Nephron progenitor cell (in vitro differentiated cells): Measurements from ENCODE around the gene GPALPP1.
"Not testable (repeated sequence)": the region's sequence is repeated elsewhere in the genome, so short reads cannot be mapped to it uniquely, and the experiment has no call there.

Experiments
- DNase-seq: peaks from one replicate; pipeline ENCODE4 v3.0.0; 2021
- H3K27ac Mint-ChIP-seq: 2 replicates; pipeline ENCODE4 v1.8.0; 2021; ENCODE audit warnings: mild to moderate bottlenecking, moderate library complexity, mixed read lengths
- H3K27me3 Mint-ChIP-seq: 2 replicates; pipeline ENCODE4 v1.8.0; 2021; ENCODE audit warnings: mild to moderate bottlenecking, low read depth, mixed read lengths; ENCODE audit not compliant: poor library complexity
- H3K36me3 Mint-ChIP-seq: 2 replicates; pipeline ENCODE4 v1.8.0; 2021; ENCODE audit warnings: low read depth, mixed read lengths
- H3K4me1 Mint-ChIP-seq: 2 replicates; pipeline ENCODE4 v1.8.0; 2021; ENCODE audit warnings: mixed read lengths
- H3K4me3 Mint-ChIP-seq: 2 replicates; pipeline ENCODE4 v1.8.0; 2021; ENCODE audit warnings: mild to moderate bottlenecking, moderate library complexity, mixed read lengths
- H3K9me3 Mint-ChIP-seq: 2 replicates; pipeline ENCODE4 v1.8.0; 2021; ENCODE audit warnings: mild to moderate bottlenecking, moderate library complexity, mixed read lengths
- TF ChIP-seq, protein P1 (sequence below): fragments of 200-600 bp; sonication (generic); IDR thresholded peaks from 2 replicates; pipeline ENCODE4 v1.5.0; 2021; ENCODE audit warnings: antibody characterized with exemption

The GPALPP1 gene, protein sequence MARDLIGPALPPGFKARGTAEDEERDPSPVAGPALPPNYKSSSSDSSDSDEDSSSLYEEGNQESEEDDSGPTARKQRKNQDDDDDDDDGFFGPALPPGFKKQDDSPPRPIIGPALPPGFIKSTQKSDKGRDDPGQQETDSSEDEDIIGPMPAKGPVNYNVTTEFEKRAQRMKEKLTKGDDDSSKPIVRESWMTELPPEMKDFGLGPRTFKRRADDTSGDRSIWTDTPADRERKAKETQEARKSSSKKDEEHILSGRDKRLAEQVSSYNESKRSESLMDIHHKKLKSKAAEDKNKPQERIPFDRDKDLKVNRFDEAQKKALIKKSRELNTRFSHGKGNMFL

DNA sequence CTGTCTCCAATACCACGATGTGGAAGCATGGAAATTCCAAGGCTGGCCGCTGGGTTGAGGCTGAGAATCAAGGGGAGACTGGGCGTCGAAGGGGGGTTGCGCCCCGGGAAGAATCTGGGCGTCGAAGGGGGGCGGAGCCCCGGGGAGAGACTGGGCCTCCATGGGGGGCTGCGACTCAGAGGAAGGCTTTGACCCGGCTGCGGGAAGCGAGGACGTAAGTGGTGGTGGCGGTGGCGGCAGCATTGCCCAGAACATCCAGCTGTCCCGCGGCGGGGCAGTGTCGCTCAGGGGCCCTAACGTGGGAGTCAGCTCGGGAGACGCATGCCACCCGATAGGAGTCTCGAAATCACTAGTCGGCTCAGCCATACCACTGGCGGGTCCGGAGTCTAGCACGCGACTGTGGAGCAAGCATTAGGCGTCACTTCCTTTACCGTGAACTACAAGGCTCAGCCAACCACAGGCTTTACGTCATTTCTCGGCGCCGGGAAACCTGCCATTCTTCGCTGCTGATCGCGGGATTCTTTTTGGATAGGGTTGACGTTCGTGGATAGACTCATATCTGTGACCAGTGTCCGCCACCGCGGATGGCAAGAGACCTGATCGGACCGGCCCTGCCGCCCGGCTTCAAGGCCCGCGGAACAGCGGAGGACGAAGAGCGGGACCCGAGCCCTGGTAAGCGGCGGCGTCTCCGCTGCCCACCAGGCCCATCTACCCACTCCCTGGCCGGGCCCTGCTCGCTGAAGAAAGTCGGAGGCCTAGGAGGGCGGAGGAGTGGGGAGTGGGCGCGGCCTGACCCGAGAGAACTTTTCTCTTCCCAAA, at the start of gene GPALPP1, which contains the start of gene NUFIP1:
Gene GPALPP1, plus strand, starts transcription at position 468 of the 819 bp plus-strand sequence. Its CDS starts 117 bp downstream, at position 585.
Gene NUFIP1, minus strand, starts transcription at position 401 of the 819 bp plus-strand sequence. Its CDS starts 35 bp downstream, at position 366.
- Mint-ChIP-seq H3K27ac (peak within 1 kb of the TSS; percentile 100), H3K4me1 (peaks cover 44% of the 10 kb centered on the region), H3K9me3 (no peaks in the 10 kb centered on the region), H3K36me3 (peaks cover 38% of the 10 kb centered on the region), H3K27me3 (no peaks in the 10 kb centered on the region), H3K4me3 (peak within 1 kb of the TSS; percentile 93)
- DNase-seq, result peak; percentile 89
- TF ChIP-seq, protein P1, sequence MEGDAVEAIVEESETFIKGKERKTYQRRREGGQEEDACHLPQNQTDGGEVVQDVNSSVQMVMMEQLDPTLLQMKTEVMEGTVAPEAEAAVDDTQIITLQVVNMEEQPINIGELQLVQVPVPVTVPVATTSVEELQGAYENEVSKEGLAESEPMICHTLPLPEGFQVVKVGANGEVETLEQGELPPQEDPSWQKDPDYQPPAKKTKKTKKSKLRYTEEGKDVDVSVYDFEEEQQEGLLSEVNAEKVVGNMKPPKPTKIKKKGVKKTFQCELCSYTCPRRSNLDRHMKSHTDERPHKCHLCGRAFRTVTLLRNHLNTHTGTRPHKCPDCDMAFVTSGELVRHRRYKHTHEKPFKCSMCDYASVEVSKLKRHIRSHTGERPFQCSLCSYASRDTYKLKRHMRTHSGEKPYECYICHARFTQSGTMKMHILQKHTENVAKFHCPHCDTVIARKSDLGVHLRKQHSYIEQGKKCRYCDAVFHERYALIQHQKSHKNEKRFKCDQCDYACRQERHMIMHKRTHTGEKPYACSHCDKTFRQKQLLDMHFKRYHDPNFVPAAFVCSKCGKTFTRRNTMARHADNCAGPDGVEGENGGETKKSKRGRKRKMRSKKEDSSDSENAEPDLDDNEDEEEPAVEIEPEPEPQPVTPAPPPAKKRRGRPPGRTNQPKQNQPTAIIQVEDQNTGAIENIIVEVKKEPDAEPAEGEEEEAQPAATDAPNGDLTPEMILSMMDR, result no peak

DNA sequence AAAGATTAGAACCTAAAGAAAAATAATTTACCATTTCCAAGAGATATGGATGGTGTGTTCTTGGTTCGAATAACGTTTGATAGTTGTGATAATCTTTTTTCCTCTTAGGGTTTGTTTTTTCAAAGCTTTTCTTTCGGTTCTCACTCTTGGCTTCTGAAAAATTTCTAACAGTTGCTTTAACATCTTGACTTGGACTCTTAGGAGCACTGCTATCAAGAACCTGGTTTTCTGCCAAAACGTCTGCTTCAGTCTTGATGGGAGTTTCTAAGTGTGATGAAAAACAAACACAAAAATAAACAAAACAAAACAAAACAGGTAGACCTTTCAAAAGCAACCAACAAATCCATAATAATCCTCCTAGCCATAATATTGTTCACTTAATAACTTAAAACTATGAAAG, 45.9 kb upstream of the GPALPP1 start:
- H3K4me3 Mint-ChIP-seq, H3K4me1 Mint-ChIP-seq, DNase-seq, H3K9me3 Mint-ChIP-seq, H3K27ac Mint-ChIP-seq, H3K27me3 Mint-ChIP-seq: not testable (repeated sequence)
- H3K36me3 Mint-ChIP-seq, result peaks cover 48% of the 10 kb centered on the region

DNA sequence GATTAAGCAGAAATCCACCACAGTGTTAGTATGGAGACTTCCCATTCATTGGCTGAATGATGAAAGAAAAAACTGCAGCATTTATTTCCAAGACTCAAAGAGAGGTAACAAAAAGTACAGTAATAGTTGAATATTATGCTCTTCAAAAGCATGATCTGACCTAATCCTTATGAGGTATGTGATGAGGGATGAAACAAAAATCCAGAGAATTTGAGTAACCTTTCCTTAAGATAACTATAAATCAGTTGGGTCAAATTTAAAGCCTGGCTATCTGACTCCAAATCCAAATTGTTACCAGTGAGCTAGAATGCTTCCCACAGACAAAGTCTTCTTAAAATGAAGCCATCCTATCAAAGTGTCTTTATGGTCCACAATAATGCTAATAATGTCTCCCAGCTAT, 38.2 kb upstream of the GPALPP1 start:
- DNase-seq, result no peak
- H3K4me3 Mint-ChIP-seq, result no peak overlapping the region
- H3K27me3 Mint-ChIP-seq, result no peaks in the 10 kb centered on the region
- no peaks in the 10 kb centered on the region for H3K9me3 Mint-ChIP-seq
- H3K27ac Mint-ChIP-seq, result no peak overlapping the region
- TF ChIP-seq, protein P1, result no peak
- H3K36me3 Mint-ChIP-seq, result peaks cover 45% of the 10 kb centered on the region
- H3K4me1 Mint-ChIP-seq, result no peaks in the 10 kb centered on the region

DNA sequence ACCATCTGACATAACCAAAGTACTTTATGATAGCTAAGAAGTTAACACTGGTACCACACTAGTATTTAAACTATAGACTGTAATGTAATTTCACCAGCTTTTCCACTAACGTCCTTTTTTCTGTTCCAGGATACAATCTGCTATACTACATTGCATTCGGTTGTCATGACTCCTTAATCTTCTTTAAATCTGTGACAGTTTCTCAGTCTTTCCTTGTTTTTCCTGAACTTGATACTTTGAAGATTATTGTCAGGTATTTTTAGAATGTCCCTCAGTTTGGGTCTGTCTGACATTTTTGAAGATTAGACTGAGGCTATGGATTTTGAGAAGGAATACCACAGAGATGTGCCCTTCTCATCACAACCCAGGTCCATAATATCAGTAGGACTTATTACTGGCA, 36.7 kb upstream of the GPALPP1 start:
- Mint-ChIP-seq H3K27ac (no peak overlapping the region), H3K9me3 (no peaks in the 10 kb centered on the region), H3K27me3 (no peaks in the 10 kb centered on the region), H3K36me3 (peaks cover 41% of the 10 kb centered on the region), H3K4me3 (no peak overlapping the region), H3K4me1 (no peaks in the 10 kb centered on the region)
- no peak for DNase-seq
- TF ChIP-seq, protein P1, result no peak

DNA sequence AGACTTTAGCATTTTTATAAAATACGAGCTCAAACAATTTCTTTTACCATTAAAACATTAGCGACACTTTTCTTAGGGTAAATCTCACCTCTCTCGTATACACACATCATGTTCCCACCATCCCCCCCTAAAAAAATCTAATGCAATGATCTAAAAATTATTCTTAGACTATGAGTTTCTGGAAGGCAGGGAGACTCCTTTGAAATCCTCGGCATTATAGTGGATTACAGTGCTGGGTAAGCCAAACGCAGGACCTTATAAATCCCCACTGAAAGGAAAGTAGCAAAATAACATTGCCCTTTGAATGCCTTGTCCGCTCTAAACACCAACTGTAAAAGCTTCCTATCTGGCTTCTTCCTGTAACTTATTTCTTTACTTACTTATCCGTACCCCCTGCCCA, 35.1 kb upstream of the GPALPP1 start:
- Mint-ChIP-seq H3K4me3 (no peak overlapping the region), H3K27ac (no peak overlapping the region), H3K4me1 (no peaks in the 10 kb centered on the region), H3K36me3 (peaks cover 39% of the 10 kb centered on the region), H3K9me3 (no peaks in the 10 kb centered on the region), H3K27me3 (no peaks in the 10 kb centered on the region)
- TF ChIP-seq, protein P1, result no peak
- DNase-seq, result no peak

DNA sequence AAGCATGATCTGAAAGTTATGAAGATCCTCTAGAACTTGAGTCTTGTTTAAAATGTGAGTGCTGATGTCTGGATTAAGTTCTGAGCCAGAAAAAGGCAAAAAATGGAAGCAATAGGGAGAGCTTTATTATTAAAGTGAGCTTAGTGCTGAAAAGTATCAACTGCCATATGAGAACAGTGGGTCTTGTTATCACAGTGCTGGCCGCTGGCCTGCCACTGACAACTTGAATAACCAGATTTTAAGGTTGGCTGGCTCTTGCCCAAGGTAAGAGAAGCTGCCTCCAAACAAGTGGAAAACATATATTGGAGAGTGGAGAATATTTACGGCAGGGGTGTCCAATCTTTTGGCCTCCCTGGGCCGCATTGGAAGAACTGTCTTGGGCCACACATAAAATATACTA, 33.9 kb upstream of the GPALPP1 start:
- H3K4me1 Mint-ChIP-seq, result no peaks in the 10 kb centered on the region
- peaks cover 39% of the 10 kb centered on the region for H3K36me3 Mint-ChIP-seq
- no peaks in the 10 kb centered on the region for H3K27me3 Mint-ChIP-seq
- no peaks in the 10 kb centered on the region for H3K9me3 Mint-ChIP-seq
- TF ChIP-seq, protein P1, result no peak
- DNase-seq, result no peak
- peak overlapping the region; percentile 74 for H3K27ac Mint-ChIP-seq
- no peak overlapping the region for H3K4me3 Mint-ChIP-seq
